Activated CD4-positive, alpha-beta T cell treated with anti-CD3 and anti-CD28 coated beads, Interleukin-2, amount 50 U/mL, for 24 hours (primary cell): ENCODE measurements around the gene PLA2G4E.
A peak's percentile ranks its signal among the peaks of the same experiment; 100 is the strongest.

ENCODE experiments used
- DNase-seq, 2 donors: peaks; one replicate each; pipeline ENCODE4 v3.0.0-alpha.2; 2020; ENCODE audit warnings: low read depth in 1 of 2, low spot score in 1 of 2

The PLA2G4E gene

DNA sequence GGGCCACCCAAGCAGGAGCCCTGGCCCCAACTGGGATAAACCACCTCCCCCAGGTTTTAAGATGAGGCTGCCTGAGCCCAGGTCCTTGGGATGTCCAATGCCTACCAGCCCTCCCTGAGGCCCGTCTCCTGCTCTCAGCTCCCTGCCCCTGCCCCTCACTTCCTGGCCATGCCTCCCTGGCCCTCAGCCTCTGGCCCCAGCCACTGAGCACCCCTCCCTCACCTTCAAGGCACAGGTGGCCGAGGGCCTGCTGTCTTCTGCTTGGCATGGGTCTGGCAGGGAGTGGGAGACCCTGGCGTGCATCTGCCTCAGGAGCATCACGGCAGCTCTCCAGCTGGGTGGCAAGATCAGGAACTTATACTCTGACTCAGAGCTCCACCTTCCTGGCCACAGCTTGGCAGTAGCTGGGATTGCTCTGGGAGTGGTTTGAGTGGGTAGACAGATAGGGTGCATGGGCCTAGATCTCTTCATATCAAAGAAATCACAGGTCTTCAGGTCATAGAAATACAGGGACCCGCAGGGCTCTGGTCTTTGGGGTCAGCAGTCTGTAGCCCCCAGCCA lies at the start of gene PLA2G4E:
PLA2G4E (minus strand) TSS at position 330 of the 561 bp plus-strand sequence; CDS start at position 318, 12 bp downstream.
- no peak for DNase-seq

DNA sequence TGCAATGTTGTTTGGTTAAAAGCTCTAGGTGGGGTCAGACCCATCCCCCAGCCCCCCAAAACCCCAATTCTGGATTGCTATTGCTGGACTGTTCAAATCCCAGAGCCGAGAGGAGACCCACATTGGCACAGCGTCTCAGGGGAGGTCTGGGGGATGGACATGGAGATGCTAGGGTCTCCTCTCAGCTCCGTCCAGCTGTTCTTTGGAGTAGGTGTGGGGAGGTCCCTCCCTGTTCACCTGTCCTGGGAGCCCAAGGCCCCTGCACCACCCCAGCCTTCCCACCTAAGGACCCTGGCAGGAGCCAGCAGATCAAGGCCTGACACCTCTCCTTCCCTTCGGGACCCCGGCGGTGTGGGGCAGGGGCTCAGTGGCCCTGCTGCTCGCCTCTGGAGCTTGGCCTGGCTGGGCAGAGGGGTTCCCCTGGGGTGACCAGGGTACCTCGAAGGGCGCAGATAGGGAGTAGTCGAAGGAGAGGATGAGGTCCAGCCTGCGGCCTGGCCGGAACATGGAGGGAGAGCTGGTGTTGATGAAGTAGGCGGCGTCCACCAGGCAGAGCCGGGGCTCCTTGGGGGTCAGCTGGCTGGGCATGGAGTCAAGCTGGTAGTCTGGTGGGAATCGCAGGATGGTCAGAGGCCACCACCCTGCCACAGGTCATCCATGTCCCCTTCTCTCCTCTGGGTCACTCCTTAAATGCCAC lies 49.6 kb upstream of the PLA2G4E start:
- DNase-seq, result no peak

GRCh38 chr15:42069496-42070278 lies 48.8 kb upstream of the PLA2G4E start:
- DNase-seq, result no peak

DNA sequence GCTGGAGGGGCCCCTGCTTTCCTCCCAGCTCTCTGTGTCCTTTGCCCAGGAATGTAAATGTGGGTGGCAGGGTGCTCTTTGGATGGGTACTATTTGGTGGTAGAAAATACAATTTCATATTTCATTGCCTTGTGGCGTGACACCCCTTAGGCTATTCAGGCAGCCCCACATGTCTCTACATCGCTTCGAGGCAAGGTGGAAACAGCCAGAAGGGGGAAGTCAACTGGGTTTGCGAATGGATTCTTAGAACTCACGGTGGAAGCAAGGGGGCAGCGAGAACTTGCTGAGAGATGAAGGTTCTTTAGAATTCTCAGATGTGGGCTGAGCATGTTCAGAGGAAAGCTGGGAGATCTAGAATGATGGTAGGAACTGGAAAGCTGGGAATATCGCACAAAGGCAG lies 48.2 kb upstream of the PLA2G4E start:
- no peak for DNase-seq

- no peak for DNase-seq
These were observed 47.8 kb upstream of the PLA2G4E start for GRCh38 chr15:42068601-42069000.

- no peak for DNase-seq
These were observed 46.0 kb upstream of the PLA2G4E start for GRCh38 chr15:42066764-42067415.

DNA sequence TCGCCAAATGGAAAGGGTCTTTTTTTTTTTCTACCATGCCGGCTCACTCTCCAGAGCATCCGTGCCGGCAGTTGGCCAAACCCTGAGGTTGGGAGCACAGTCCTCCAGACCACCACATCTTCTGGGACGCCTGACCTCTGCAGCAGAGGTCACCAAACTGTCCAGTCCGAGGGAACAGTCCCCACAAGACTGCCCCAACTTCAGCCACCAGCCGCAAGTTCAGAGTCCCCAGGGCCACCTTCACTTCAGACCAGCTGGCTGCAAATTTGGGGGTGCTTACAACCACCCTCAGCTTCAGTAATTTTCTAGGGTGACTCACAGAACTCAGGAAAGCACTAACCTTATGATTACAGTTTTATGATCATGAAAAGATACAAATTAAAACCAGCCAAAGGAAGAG lies 44.6 kb upstream of the PLA2G4E start:
- DNase-seq, result no peak

- DNase-seq, result no peak
These were observed 44.2 kb upstream of the PLA2G4E start for GRCh38 chr15:42065033-42065432.

- no peak for DNase-seq
These were observed 43.4 kb upstream of the PLA2G4E start for GRCh38 chr15:42064271-42064670.

- DNase-seq, result no peak
These were observed 42.4 kb upstream of the PLA2G4E start for GRCh38 chr15:42063122-42063848.

DNA sequence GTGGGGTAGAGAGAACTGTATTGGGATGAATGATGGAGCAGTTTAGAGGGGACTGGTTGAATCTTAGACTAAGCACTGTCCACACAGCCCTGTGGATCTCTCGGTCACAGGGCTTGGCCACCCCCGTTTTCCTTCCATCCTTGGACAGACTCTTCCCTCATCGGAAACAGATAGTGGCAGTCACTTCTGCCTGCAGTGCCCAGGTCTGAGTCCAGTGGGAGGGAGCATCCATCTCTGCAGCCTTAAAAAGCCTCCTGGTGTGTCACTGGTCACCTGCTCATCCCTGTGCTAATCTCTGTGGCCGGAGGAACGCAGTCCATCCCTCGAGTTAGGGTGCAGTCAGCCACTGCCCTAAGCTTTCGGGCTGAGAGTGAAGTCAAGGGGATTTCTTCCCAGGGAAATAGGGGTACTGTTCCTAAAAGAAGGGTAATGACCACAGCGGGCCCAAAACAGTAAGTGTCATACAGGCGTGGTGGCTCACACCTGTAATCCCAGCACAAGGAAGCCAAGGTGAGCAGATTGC lies 41.5 kb upstream of the PLA2G4E start:
- no peak for DNase-seq

DNA sequence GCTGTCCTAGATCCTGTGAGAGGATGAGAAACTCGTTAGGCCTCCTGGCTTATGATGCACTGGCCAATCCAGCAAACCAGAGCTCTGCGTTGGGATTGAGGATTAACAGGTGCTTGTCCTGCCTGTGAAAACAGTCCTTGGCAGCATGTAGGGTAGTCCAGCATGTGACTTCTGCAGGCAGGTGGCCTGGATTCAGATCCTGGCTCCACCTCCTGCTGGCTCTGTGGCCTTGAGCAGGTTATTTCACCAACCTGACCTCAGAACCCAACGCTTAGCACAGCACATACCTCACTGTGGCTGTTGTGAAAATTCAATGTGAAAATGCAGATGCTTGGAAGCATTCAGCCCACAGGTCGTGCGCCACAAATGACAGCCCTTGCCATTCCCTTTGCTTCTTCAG lies 40.0 kb upstream of the PLA2G4E start:
- no peak for DNase-seq

GRCh38 chr15:42060477-42060763 lies 39.6 kb upstream of the PLA2G4E start:
- DNase-seq, result no peak

GRCh38 chr15:42059661-42060476 lies 39.0 kb upstream of the PLA2G4E start:
- peak; percentile 57 for DNase-seq

DNA sequence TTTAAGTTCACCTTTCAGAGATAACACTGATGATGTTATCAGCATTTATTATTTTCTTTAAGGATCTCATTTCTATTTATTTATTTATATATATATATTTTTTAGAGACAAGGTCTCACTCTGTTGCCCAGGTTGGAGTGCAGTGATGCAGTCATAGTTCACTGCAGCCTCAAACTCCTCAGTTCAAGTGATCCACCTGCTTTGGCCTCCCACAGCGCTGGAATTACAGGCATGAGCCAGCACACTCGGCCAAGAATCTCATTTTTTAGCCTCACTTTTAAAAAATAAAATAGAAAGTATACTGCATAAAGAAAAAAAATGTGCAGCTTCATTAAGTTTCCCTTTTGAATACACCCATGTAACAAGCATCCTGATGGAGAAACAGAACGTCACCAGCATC lies 37.9 kb upstream of the PLA2G4E start:
- no peak for DNase-seq

DNA sequence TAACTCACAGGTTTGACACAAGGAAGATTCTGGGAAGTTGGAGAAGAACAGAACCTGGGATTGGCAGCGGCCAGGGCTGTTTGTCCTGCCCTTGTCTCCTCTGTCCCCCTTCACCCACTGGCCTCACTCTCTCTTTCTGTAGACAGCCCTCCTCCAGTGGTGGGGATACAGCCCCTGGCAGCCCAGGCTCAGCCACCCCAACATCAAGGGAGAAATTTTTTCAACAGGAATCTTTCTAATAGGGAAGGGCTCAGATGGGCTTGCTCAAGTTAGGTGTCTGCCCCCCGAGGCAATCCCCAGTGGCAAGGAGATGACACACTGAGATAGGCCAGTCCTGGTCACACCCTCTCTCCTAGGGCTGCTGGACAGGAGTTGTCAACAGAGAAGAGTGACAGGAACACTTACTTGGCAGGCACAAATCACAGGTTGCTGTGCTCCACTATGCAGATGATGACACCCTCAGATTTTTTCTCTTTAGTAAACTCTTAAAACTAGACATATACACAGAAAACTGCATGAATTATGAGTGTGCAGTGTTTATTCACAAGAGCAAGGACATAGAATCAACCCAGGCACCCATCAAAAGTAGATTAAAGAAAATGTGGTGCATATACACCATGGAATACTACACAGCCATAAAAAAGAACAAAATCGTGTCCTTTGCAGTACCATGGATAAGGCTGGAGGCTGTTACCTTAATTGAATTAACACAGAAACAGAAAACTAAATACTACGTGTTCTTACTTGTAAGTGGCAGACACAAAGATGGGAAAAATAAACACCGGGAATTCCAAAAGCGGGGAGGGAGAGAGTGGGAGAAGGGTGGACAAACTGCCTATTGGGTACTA lies 37.2 kb upstream of the PLA2G4E start:
- no peak for DNase-seq

GRCh38 chr15:42056934-42057798 lies 36.3 kb upstream of the PLA2G4E start:
- DNase-seq, result peak in 1 of 2 donors; percentile 17

DNA sequence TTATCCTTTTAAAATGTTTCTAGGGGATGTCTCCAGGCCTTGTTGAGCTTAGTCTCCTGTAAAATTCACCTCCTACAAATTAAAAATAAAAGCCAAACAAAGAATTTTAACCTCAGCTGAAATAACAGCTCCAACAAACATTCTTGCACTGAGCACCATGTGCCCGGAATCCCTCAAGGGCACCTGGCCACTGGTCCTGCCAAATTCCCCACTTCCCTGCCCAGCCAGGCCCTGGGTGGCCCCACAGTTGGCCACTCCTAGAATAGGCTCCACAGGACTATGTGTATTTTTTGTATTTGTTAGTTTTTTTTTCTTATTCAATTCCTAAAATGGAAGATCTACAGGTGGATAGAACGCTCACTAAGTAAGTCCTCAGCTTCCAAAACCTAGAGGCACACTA lies 33.1 kb upstream of the PLA2G4E start:
- no peak for DNase-seq
